BJ (cell line): Measurements from ENCODE around the gene PI4KB. TPM values are rescaled to one million over a fixed set of nuclear protein-coding genes. Genes with fewer than 3 reads are reported as not detected.

Experiments
- CTCF ChIA-PET: fragments of 350-600 bp; formaldehyde crosslinking; extraction: SDS; loops from one replicate; lab custom pipeline; 2021; ENCODE audit warnings: antibody characterized with exemption, inconsistent platforms; lab: Yijun Ruan, JAX
- POLR2A ChIA-PET: fragments of 300-600 bp; sonication (Branson Sonifier 250); formaldehyde crosslinking; extraction: SDS; loops from one replicate; lab custom pipeline; 2021; ENCODE audit warnings: antibody characterized with exemption; lab: Charles Lee
- DNase-seq: peaks from one replicate; pipeline ENCODE4 v3.0.0-alpha.2; 2011; ENCODE audit warnings: low read depth
- H3K27me3 ChIP-seq: 2 replicates; pipeline ENCODE4 v1.6.0; 2011; ENCODE audit warnings: low read length; ENCODE audit not compliant: control insufficient read depth, insufficient read depth
- H3K36me3 ChIP-seq: 2 replicates; pipeline ENCODE4 v1.5.1; 2011; ENCODE audit warnings: low read length; ENCODE audit not compliant: control insufficient read depth, insufficient read depth
- H3K4me3 ChIP-seq: 2 replicates; pipeline ENCODE4 v1.5.1; 2011; ENCODE audit warnings: low read depth, mild to moderate bottlenecking, control low read depth, low read length
- polyA plus RNA-seq: library from polyadenylated mRNA; depleted of rRNA; stranded (reverse); fragments of >200 nt; gene quantifications from 2 replicates; pipeline ENCODE4 v1.2.3, GENCODE V29; 2011
- TF ChIP-seq, protein P1 (sequence below): IDR thresholded peaks from 2 replicates; pipeline ENCODE4 v1.5.1; 2011; ENCODE audit warnings: low read depth, mild to moderate bottlenecking, control low read depth, inconsistent platforms, low read length, moderate library complexity; ENCODE audit not compliant: insufficient read depth

PI4KB gene
- polyA plus RNA-seq, 1 experiment: 98.2 TPM

- H3K27me3 ChIP-seq: 0 out of 2 replicates have a peak, but pooled peaks cover 1% of the 10 kb centered on the region
- CTCF ChIA-PET: no interaction called here
- POLR2A ChIA-PET: no interaction called here
- H3K4me3 ChIP-seq: no peak overlapping the region
- DNase-seq: no peak
- TF ChIP-seq, protein P1, sequence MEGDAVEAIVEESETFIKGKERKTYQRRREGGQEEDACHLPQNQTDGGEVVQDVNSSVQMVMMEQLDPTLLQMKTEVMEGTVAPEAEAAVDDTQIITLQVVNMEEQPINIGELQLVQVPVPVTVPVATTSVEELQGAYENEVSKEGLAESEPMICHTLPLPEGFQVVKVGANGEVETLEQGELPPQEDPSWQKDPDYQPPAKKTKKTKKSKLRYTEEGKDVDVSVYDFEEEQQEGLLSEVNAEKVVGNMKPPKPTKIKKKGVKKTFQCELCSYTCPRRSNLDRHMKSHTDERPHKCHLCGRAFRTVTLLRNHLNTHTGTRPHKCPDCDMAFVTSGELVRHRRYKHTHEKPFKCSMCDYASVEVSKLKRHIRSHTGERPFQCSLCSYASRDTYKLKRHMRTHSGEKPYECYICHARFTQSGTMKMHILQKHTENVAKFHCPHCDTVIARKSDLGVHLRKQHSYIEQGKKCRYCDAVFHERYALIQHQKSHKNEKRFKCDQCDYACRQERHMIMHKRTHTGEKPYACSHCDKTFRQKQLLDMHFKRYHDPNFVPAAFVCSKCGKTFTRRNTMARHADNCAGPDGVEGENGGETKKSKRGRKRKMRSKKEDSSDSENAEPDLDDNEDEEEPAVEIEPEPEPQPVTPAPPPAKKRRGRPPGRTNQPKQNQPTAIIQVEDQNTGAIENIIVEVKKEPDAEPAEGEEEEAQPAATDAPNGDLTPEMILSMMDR: no peak
- peaks cover 6% of the 10 kb centered on the region; the same call in 1 of the 2 replicates for H3K36me3 ChIP-seq
Observed at GRCh38 chr1:151370211-151370911, 43.1 kb upstream of the PI4KB start.

DNA sequence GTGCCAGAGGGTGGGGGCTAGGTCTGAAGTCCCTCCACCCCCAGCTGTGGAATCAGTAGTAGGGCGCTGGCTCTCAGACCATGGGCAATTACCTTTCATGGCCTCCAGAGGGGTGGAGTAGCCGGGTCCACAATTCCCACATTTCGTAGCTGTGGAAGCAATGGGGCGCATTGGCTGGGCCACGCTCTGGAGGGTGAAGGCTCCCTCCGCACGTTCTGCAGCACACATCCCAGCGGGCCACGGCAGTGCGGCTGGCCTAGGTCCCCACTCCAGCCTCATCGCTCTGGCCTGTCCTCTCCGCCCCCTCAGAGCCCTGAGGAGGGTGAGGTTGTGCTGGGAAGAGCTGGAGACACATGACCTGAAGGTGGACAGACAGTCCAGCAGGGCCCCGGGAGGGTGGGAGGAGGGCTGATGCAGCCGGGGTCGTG, 42.4 kb upstream of the PI4KB start:
- H3K4me3 ChIP-seq: no peak overlapping the region
- ChIA-PET CTCF (interaction anchor here (0.9 kb wide), 1 partner anchor 9 kb away, joined by 3 read pairs; no protein-coding TSS in a partner anchor), POLR2A (no interaction called here)
- H3K36me3 ChIP-seq: peaks cover 7% of the 10 kb centered on the region; the same call in 1 of the 2 replicates
- DNase-seq: no peak
- no peaks in the 10 kb centered on the region for H3K27me3 ChIP-seq
- TF ChIP-seq, protein P1: no peak

GRCh38 chr1:151369302-151369610, 42.0 kb upstream of the PI4KB start:
- no peak overlapping the region for H3K4me3 ChIP-seq
- POLR2A ChIA-PET: no interaction called here
- H3K27me3 ChIP-seq: no peaks in the 10 kb centered on the region
- no peak for DNase-seq
- CTCF ChIA-PET: interaction anchor here (0.9 kb wide), 1 partner anchor 8 kb away, joined by 3 read pairs; no protein-coding TSS in a partner anchor
- TF ChIP-seq, protein P1: no peak
- H3K36me3 ChIP-seq: peaks cover 7% of the 10 kb centered on the region; the same call in 1 of the 2 replicates

- ChIA-PET CTCF (interaction anchor here (0.8 to 0.9 kb wide), 2 partner anchors 8 to 28 kb away, joined by 3 read pairs; no protein-coding TSS in a partner anchor), POLR2A (no interaction called here)
- DNase-seq: no peak
- H3K36me3 ChIP-seq: peaks cover 7% of the 10 kb centered on the region; the same call in 1 of the 2 replicates
- TF ChIP-seq, protein P1: no peak
- H3K4me3 ChIP-seq: no peak overlapping the region
- H3K27me3 ChIP-seq: no peaks in the 10 kb centered on the region
Observed at GRCh38 chr1:151368393-151369301, 41.4 kb upstream of the PI4KB start.
